Erythroblast (primary cell): ENCODE data around the gene FASTK.

Experiments used
- GATA1 ChIP-seq: IDR thresholded peaks from 2 replicates; pipeline ENCODE4 v1.6.1; 2011; ENCODE audit warnings: low read depth, mild to moderate bottlenecking, control low read depth, low read length, moderate library complexity
- POLR2A ChIP-seq: IDR thresholded peaks from 2 replicates; pipeline ENCODE4 v1.6.1; 2011; ENCODE audit warnings: mild to moderate bottlenecking, low read length

- TF ChIP-seq POLR2A (peak; percentile 4), GATA1 (no peak)
Measured at GRCh38 chr7:151081170-151082101, 827 bp upstream of the FASTK start.
